GM19193 (cell line): ENCODE results near the gene LRRFIP1.

Experiments used
- POLR2A ChIP-seq: IDR thresholded peaks from 4 replicates; pipeline ENCODE4 v1.6.1; 2011; ENCODE audit not compliant: insufficient read depth, insufficient read length; ENCODE audit errors: extremely low read depth

LRRFIP1 gene

GRCh38 chr2:237627441-237628246 lies at the start of gene LRRFIP1:
Gene LRRFIP1, plus strand, starts transcription at chr2:237627587. Its CDS starts 58 bp downstream, at chr2:237627645.
- TF ChIP-seq POLR2A, result no peak

GRCh38 chr2:237577956-237578870 lies 49.2 kb upstream of the LRRFIP1 start:
- no peak for TF ChIP-seq POLR2A

GRCh38 chr2:237581326-237581725 lies 46.1 kb upstream of the LRRFIP1 start:
- TF ChIP-seq POLR2A, result no peak

- no peak for TF ChIP-seq POLR2A
These were observed 45.3 kb upstream of the LRRFIP1 start for GRCh38 chr2:237581751-237582746.

GRCh38 chr2:237583385-237584295 lies 43.7 kb upstream of the LRRFIP1 start:
- no peak for TF ChIP-seq POLR2A

GRCh38 chr2:237585590-237586221 lies 41.7 kb upstream of the LRRFIP1 start:
- no peak for TF ChIP-seq POLR2A

GRCh38 chr2:237588044-237588696 lies 39.2 kb upstream of the LRRFIP1 start:
- no peak for TF ChIP-seq POLR2A

- TF ChIP-seq POLR2A, result no peak
These were observed 36.9 kb upstream of the LRRFIP1 start, which contains the start of gene RAB17 for GRCh38 chr2:237590272-237591140. Gene RAB17, minus strand, starts transcription at chr2:237590734. Its CDS starts 4,580 bp downstream, at chr2:237586154.

GRCh38 chr2:237591141-237591881 lies 36.1 kb upstream of the LRRFIP1 start:
- TF ChIP-seq POLR2A, result no peak

- no peak for TF ChIP-seq POLR2A
These were observed 34.9 kb upstream of the LRRFIP1 start for GRCh38 chr2:237592425-237592980.
